Measurements from ENCODE around the gene HOXD9. TPM values are rescaled to one million over a fixed set of nuclear protein-coding genes. Genes with fewer than 3 reads are reported as not detected.

HOXD9 gene
- polyA plus RNA-seq, 1 donor (not counting 4 experiments of a cell fraction or from before 2014, with no cell fraction given): not detected

DNA sequence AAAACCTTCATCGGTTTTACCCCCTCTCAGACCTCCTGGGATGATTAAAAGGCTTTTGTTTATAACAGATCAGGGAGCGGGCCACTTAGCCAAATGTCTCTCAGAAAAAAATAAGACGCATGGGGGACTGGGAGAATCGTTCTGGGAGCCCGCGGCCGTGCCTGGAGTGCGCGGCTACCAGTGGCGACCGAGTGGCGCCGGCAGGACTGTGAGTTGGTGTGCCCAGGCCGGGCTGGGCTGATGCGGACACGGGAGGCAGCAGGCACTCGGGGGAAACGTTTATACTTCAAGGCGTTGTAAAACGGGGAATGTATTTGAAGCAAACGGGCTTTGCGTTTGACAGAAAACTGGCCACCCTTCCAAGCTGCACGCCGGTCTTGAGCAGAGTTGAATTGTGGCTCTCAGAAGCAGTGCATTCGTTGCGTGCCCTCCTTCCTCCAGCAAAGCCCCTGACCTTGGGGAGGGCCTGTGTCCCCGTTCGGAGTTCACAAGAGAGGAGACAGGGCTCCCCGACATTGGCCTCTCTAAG lies 10.6 kb upstream of the HOXD9 start:
- H3K4me2 ChIP-seq (ENCODE audit: control insufficient read depth, extremely low read depth, insufficient read depth, low read depth, low read length): no peak overlapping the region
- H3K4me3 ChIP-seq (ENCODE audit: control insufficient read depth in 2 of 3, extremely low read depth in 1 of 3, insufficient read depth in 2 of 3, low read depth in 1 of 3, low read length in 3 of 3): no peak overlapping the region
- no peak for FAIRE-seq
- peaks cover 95% of the 10 kb centered on the region for H3K27me3 ChIP-seq (ENCODE audit: control insufficient read depth, extremely low read depth, insufficient read depth, low read length)
- dilution Hi-C loops (cut with MboI; ENCODE audit: extremely low pct_ligation_motif_present, low sequenced_read_pairs): no loop called here
- no peaks in the 10 kb centered on the region for H3K4me1 ChIP-seq (ENCODE audit: control insufficient read depth, extremely low read depth, insufficient read depth, low read length)
- no peaks in the 10 kb centered on the region for H3K36me3 ChIP-seq (ENCODE audit: control insufficient read depth in 2 of 2, extremely low read depth in 1 of 2, insufficient read depth in 2 of 2, low read length in 2 of 2)
- no peaks in the 10 kb centered on the region for H3K79me2 ChIP-seq (ENCODE audit: control insufficient read depth, insufficient read depth, low read length)
- no peaks in the 10 kb centered on the region for H3K9me1 ChIP-seq (ENCODE audit: control insufficient read depth, extremely low read depth, insufficient read depth, low read length)
- TF ChIP-seq, protein P1, sequence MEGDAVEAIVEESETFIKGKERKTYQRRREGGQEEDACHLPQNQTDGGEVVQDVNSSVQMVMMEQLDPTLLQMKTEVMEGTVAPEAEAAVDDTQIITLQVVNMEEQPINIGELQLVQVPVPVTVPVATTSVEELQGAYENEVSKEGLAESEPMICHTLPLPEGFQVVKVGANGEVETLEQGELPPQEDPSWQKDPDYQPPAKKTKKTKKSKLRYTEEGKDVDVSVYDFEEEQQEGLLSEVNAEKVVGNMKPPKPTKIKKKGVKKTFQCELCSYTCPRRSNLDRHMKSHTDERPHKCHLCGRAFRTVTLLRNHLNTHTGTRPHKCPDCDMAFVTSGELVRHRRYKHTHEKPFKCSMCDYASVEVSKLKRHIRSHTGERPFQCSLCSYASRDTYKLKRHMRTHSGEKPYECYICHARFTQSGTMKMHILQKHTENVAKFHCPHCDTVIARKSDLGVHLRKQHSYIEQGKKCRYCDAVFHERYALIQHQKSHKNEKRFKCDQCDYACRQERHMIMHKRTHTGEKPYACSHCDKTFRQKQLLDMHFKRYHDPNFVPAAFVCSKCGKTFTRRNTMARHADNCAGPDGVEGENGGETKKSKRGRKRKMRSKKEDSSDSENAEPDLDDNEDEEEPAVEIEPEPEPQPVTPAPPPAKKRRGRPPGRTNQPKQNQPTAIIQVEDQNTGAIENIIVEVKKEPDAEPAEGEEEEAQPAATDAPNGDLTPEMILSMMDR (optimal IDR thresholded peaks at IDR 0.05 in 1 of 3, IDR thresholded peaks at IDR 0.05 in 1 of 3, conservative IDR thresholded peaks at IDR 0.05 in 1 of 3; ENCODE audit: extremely low read depth in 1 of 3, insufficient read depth in 2 of 3, low read length in 3 of 3): no peak
- peak; percentile 62 for TF ChIP-seq EZH2 (IDR thresholded peaks at IDR 0.05; ENCODE audit: low read length)
- no peak overlapping the region for H2AFZ ChIP-seq (ENCODE audit: control insufficient read depth, low read length)
- H3K9ac ChIP-seq (ENCODE audit: control insufficient read depth, extremely low read depth, insufficient read depth, low read length): no peak overlapping the region
- no peak for DNase-seq (ENCODE audit: low read depth, low spot score)
- H3K27ac ChIP-seq (ENCODE audit: control insufficient read depth, insufficient read depth, low read length): no peak overlapping the region
- peaks cover 2% of the 10 kb centered on the region for H4K20me1 ChIP-seq (ENCODE audit: control insufficient read depth, extremely low read depth, insufficient read depth, low read length)
- peaks cover 4% of the 10 kb centered on the region for H3K9me3 ChIP-seq (ENCODE audit: control insufficient read depth, low read depth, low read length)

DNA sequence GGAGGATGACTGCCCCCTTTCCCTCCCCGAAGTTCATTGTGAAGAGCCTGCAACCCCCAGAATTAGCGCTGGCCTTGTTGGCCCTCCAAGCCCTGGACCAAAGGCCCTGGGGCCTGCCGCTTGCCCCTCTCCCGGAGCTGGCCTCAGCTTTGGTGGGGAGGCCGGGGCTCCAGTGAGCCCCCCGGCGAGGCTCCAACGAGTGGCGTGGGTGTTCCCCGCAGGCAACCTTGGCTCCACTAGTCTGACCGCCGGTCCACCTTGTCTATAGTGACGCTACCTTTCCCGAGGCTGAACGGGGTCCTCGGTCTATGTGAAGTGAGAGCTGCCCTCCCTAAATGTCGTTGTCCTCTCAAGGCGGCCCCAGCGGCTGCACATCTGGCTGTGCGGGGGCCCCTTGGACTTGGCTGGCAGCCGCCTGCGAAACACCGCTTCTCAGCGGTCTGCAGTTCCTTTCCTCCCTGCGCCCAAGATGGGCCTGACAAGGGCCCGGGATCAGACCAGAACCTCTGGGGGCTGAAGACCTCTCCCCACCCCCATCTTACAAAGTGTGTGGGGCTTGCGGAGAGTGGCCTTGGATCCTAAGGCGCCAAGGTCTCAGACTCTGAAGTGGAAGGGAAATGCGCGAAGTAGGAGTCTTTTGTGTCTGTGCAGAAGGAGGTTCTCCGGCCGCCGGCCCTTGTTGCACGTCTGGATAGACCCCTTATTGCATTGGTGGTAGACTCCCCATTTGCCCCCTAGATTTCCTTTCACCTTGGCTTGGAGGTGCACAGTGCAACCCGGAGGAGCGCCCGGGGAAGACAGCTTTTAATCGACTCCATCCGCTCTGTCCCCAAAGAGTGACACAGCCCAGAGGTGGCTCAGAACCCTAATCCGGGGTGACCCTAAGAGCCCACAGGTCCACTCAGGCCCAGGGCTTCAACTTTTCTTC lies 9.9 kb upstream of the HOXD9 start:
- Histone ChIP-seq H3K27ac (ENCODE audit: control insufficient read depth, insufficient read depth, low read length) (no peak overlapping the region), H3K79me2 (ENCODE audit: control insufficient read depth, insufficient read depth, low read length) (no peaks in the 10 kb centered on the region), H3K27me3 (ENCODE audit: control insufficient read depth, extremely low read depth, insufficient read depth, low read length) (peaks cover 97% of the 10 kb centered on the region), H3K4me3 (ENCODE audit: control insufficient read depth in 2 of 3, extremely low read depth in 1 of 3, insufficient read depth in 2 of 3, low read depth in 1 of 3, low read length in 3 of 3) (no peak overlapping the region), H3K4me2 (ENCODE audit: control insufficient read depth, extremely low read depth, insufficient read depth, low read depth, low read length) (no peak overlapping the region), H3K9ac (ENCODE audit: control insufficient read depth, extremely low read depth, insufficient read depth, low read length) (no peak overlapping the region), H4K20me1 (ENCODE audit: control insufficient read depth, extremely low read depth, insufficient read depth, low read length) (peaks cover 2% of the 10 kb centered on the region), H3K9me1 (ENCODE audit: control insufficient read depth, extremely low read depth, insufficient read depth, low read length) (no peaks in the 10 kb centered on the region), H3K4me1 (ENCODE audit: control insufficient read depth, extremely low read depth, insufficient read depth, low read length) (no peaks in the 10 kb centered on the region), H2AFZ (ENCODE audit: control insufficient read depth, low read length) (no peak overlapping the region), H3K36me3 (ENCODE audit: control insufficient read depth in 2 of 2, extremely low read depth in 1 of 2, insufficient read depth in 2 of 2, low read length in 2 of 2) (no peaks in the 10 kb centered on the region), H3K9me3 (ENCODE audit: control insufficient read depth, low read depth, low read length) (peaks cover 4% of the 10 kb centered on the region)
- dilution Hi-C loops (cut with MboI; ENCODE audit: extremely low pct_ligation_motif_present, low sequenced_read_pairs): no loop called here
- TF ChIP-seq EZH2 (IDR thresholded peaks at IDR 0.05; ENCODE audit: low read length): peak; percentile 29
- TF ChIP-seq, protein P1 (optimal IDR thresholded peaks at IDR 0.05 in 1 of 3, IDR thresholded peaks at IDR 0.05 in 1 of 3, conservative IDR thresholded peaks at IDR 0.05 in 1 of 3; ENCODE audit: extremely low read depth in 1 of 3, insufficient read depth in 2 of 3, low read length in 3 of 3): no peak
- FAIRE-seq (no peak), DNase-seq (ENCODE audit: low read depth, low spot score) (no peak)
